ENCODE data around the gene ACTL6B. TPM values are rescaled to one million over a fixed set of nuclear protein-coding genes. Genes with fewer than 3 reads are reported as not detected.

Gene ACTL6B
- total and polyA plus RNA-seq, 9 of the 15 experiments (the other 6 are each of a cell fraction or from before 2014, with no cell fraction given) = not detected

DNA sequence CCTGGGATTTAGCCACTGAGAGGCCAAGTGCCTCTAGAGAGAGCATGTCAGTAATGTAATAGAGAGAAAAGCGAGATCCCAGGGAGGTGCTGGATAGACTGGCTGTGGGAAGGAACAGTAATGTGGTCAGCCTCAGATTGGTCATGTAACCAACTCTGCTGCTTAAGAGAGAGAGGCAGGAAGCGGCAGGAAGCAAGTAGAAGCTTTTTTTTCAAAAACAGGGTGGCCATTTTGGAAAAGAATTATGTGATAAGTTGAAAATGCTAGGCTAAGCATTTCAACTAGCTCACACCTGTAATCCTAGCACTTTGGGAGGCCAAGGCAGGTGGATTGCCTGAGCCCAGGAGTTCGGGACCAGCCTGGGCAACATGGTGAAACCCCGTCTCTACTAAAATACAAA is 57.8 kb downstream of the ACTL6B start (continued):
- peak; percentile 38; the same call in 1 of the 2 replicates for TF ChIP-seq ZNF384 (IDR thresholded peaks at IDR 0.05; ENCODE audit: low read depth, low read length)
- TF ChIP-seq ZC3H8 (IDR thresholded peaks at IDR 0.05) = no peak
- TF ChIP-seq, protein P1, sequence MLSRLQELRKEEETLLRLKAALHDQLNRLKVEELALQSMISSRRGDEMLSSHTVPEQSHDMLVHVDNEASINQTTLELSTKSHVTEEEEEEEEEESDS (CRISPR knock-in tag; IDR thresholded peaks at IDR 0.05) = no peak
- TF ChIP-seq KHSRP (IDR thresholded peaks at IDR 0.05) = no peak
- no peak for TF ChIP-seq U2AF2 (optimal IDR thresholded peaks at IDR 0.05; ENCODE audit: low read depth, low read length)

DNA sequence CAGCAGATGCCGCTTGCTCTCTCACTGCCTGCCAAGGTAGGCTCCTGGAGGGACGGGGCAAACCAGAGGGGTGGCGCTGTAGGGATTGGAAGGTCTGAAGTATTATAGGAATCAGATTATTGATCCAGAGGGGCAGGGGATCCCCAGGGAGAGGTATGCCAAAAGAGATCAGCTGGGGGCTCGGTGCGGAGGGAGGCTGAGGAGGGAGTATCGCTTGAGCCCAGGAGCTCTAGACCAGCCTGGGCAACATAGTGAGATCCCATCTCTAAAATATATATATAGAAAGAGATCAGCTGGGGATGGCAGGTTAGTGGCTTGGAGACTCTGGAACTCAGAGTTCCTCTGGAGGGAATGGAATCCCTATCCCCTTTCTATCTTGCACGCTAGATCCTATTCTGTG is 61.1 kb downstream of the ACTL6B start:
- POLR2A ChIA-PET = interaction anchor here (0.6 to 1.2 kb wide), 3 partner anchors 9 to 165 kb away, joined by 3 to 5 read pairs (median 3); partner anchors contain the start of gene FBXO24
- BruUV-seq (replicated peaks) = no TSS peak
- Histone ChIP-seq H2AFZ (ENCODE audit: low read depth, low read length) (no peak overlapping the region), H3K79me2 (ENCODE audit: control insufficient read depth, insufficient read depth, low read length) (no peaks in the 10 kb centered on the region), H3K9me3 (replicated peaks; ENCODE audit: control insufficient read depth, insufficient read depth, low read depth, low read length) (no peaks in the 10 kb centered on the region), H4K20me1 (replicated peaks; ENCODE audit: control insufficient read depth, insufficient read depth, low read length) (no peaks in the 10 kb centered on the region), H3K9ac (ENCODE audit: insufficient read depth in 1 of 2, low read depth in 2 of 2, low read length in 2 of 2) (no peak overlapping the region; a peak in 1 of 4 replicates), H3K36me3 (ENCODE audit: control insufficient read depth, insufficient read depth, low read length) (no peaks in the 10 kb centered on the region), H3K27ac (ENCODE audit: extremely low read depth, low read depth, low read length) (no peak overlapping the region), H3K4me1 (replicated peaks in 1 of 2; ENCODE audit: control insufficient read depth in 2 of 2, insufficient read depth in 2 of 2, low read length in 2 of 2) (peaks cover 0 to 7% of the 10 kb centered on the region in 2 experiments; a peak in 3 of 5 replicates), H3K4me3 (no peak overlapping the region), H3K27me3 (ENCODE audit: control insufficient read depth in 2 of 2, insufficient read depth in 2 of 2, low read length in 2 of 2) (no peaks in the 10 kb centered on the region), H3K9me1 (ENCODE audit: control insufficient read depth, insufficient read depth, low read length) (no peaks in the 10 kb centered on the region), H3K4me2 (ENCODE audit: insufficient read depth, low read length) (no peak overlapping the region)
- ATAC-seq (no peak), DNase-seq (ENCODE audit: extremely low read depth in 1 of 4, low spot score in 3 of 4) (no peak), FAIRE-seq (no peak)
- WGBS (ENCODE audit: insufficient coverage, low coverage, missing lambda C conversion rate) = 69% methylated on average over 7 of the region's 7 CpGs
- peak; percentile 10 for TF ChIP-seq RBM25 (IDR thresholded peaks at IDR 0.05; ENCODE audit: low read depth, low read length, severe bottlenecking)
- no peak for TF ChIP-seq TEAD4 (IDR thresholded peaks at IDR 0.05; ENCODE audit: low read length)
- no peak for TF ChIP-seq TEAD4 (CRISPR knock-in tag; IDR thresholded peaks at IDR 0.05; ENCODE audit: borderline replicate concordance)
- peak; percentile 50; the same call in 1 of the 2 replicates for TF ChIP-seq ZNF121 (CRISPR knock-in tag; conservative IDR thresholded peaks at IDR 0.05)
- intact Hi-C loops (cut with micrococcal nuclease) = no loop called here
- CTCF ChIA-PET (ENCODE audit: low intra/inter-chr PET ratio) = no interaction called here
- in situ Hi-C loops (cut with MboI) = no loop called here

Other genes with a start within 250 kb of the ACTL6B start
Only the 7 nearest of the 24 such genes appear.
- 13.5 and 14.1 TPM in 2 replicates for gene PCOLCE, start 54.1 kb downstream of the ACTL6B start, total RNA-seq (2014; rRNA removed)
- gene PCOLCE, start 54.1 kb downstream of the ACTL6B start, total RNA-seq (2014; rRNA removed; fragmentation: Illumina TruSeq; extraction: Trizol) = 3.8 and 4.5 TPM in 2 replicates
- 8.9 and 10.0 TPM in 2 replicates for gene PCOLCE, start 54.1 kb downstream of the ACTL6B start, total RNA-seq (2015; rRNA removed; fragmentation: Illumina TruSeq; extraction: Trizol)
- gene PCOLCE, start 54.1 kb downstream of the ACTL6B start, total RNA-seq (2021) = 32.4 and 33.9 TPM in 2 replicates
- gene PCOLCE, start 54.1 kb downstream of the ACTL6B start, polyA plus RNA-seq (2011; rRNA removed) = 5.0 and 11.8 TPM in 2 replicates
- gene PCOLCE, start 54.1 kb downstream of the ACTL6B start, polyA plus RNA-seq (2014; fragmentation: Illumina TruSeq; extraction: Trizol) = 30.4 and 31.8 TPM in 2 replicates
- gene PCOLCE, start 54.1 kb downstream of the ACTL6B start, polyA plus RNA-seq (2014; fragmentation: Nextera tagmentation; extraction: Ambion mirVana) = 1 to 10 TPM; 5.2 to 5.4 TPM
- gene PCOLCE, start 54.1 kb downstream of the ACTL6B start, polyA plus RNA-seq (2014; rRNA removed) = 28.0 and 28.6 TPM in 2 replicates
- 7.3 and 18.3 TPM in 2 replicates for gene MOSPD3, start 43.9 kb downstream of the ACTL6B start, total RNA-seq (2014; rRNA removed)
- 3.4 and 4.3 TPM in 2 replicates for gene MOSPD3, start 43.9 kb downstream of the ACTL6B start, total RNA-seq (2014; rRNA removed; fragmentation: Illumina TruSeq; extraction: Trizol)
- gene MOSPD3, start 43.9 kb downstream of the ACTL6B start, total RNA-seq (2015; rRNA removed; fragmentation: Illumina TruSeq; extraction: Trizol) = 5.8 and 6.9 TPM in 2 replicates
- 29.0 and 32.1 TPM in 2 replicates for gene MOSPD3, start 43.9 kb downstream of the ACTL6B start, total RNA-seq (2021)
- 9.1 and 18.6 TPM in 2 replicates for gene MOSPD3, start 43.9 kb downstream of the ACTL6B start, polyA plus RNA-seq (2011; rRNA removed)
- gene MOSPD3, start 43.9 kb downstream of the ACTL6B start, polyA plus RNA-seq (2014; fragmentation: Illumina TruSeq; extraction: Trizol) = 15.3 and 27.4 TPM in 2 replicates
- gene MOSPD3, start 43.9 kb downstream of the ACTL6B start, polyA plus RNA-seq (2014; fragmentation: Nextera tagmentation; extraction: Ambion mirVana) = 1 to 10 TPM; 1.4 to 2.6 TPM
- 14.1 and 15.0 TPM in 2 replicates for gene MOSPD3, start 43.9 kb downstream of the ACTL6B start, polyA plus RNA-seq (2014; rRNA removed)
- 71.6 and 92.0 TPM in 2 replicates for gene TFR2, start 14.9 kb downstream of the ACTL6B start, total RNA-seq (2014; rRNA removed)
- 16.3 and 21.7 TPM in 2 replicates for gene TFR2, start 14.9 kb downstream of the ACTL6B start, total RNA-seq (2014; rRNA removed; fragmentation: Illumina TruSeq; extraction: Trizol)
- 40.8 and 44.0 TPM in 2 replicates for gene TFR2, start 14.9 kb downstream of the ACTL6B start, total RNA-seq (2015; rRNA removed; fragmentation: Illumina TruSeq; extraction: Trizol)
- gene TFR2, start 14.9 kb downstream of the ACTL6B start, total RNA-seq (2021) = 121 and 123 TPM in 2 replicates
- gene TFR2, start 14.9 kb downstream of the ACTL6B start, polyA plus RNA-seq (2011; rRNA removed) = 51.1 and 65.2 TPM in 2 replicates
- gene TFR2, start 14.9 kb downstream of the ACTL6B start, polyA plus RNA-seq (2014; fragmentation: Illumina TruSeq; extraction: Trizol) = 55.3 and 63.5 TPM in 2 replicates
- gene TFR2, start 14.9 kb downstream of the ACTL6B start, polyA plus RNA-seq (2014; fragmentation: Nextera tagmentation; extraction: Ambion mirVana) = 1 to 10 TPM; 3.8 to 4.7 TPM
- 82.0 and 88.6 TPM in 2 replicates for gene TFR2, start 14.9 kb downstream of the ACTL6B start, polyA plus RNA-seq (2014; rRNA removed)
- 125 and 171 TPM in 2 replicates for gene GNB2, start 17.3 kb upstream of the ACTL6B start, total RNA-seq (2014; rRNA removed)
- gene GNB2, start 17.3 kb upstream of the ACTL6B start, total RNA-seq (2014; rRNA removed; fragmentation: Illumina TruSeq; extraction: Trizol) = 25.4 and 37.1 TPM in 2 replicates
- gene GNB2, start 17.3 kb upstream of the ACTL6B start, total RNA-seq (2015; rRNA removed; fragmentation: Illumina TruSeq; extraction: Trizol) = 74.1 and 78.5 TPM in 2 replicates
- 320 and 323 TPM in 2 replicates for gene GNB2, start 17.3 kb upstream of the ACTL6B start, total RNA-seq (2021)
- gene GNB2, start 17.3 kb upstream of the ACTL6B start, polyA plus RNA-seq (2011; rRNA removed) = 83.8 and 104 TPM in 2 replicates
- 212 and 251 TPM in 2 replicates for gene GNB2, start 17.3 kb upstream of the ACTL6B start, polyA plus RNA-seq (2014; fragmentation: Illumina TruSeq; extraction: Trizol)
- gene GNB2, start 17.3 kb upstream of the ACTL6B start, polyA plus RNA-seq (2014; fragmentation: Nextera tagmentation; extraction: Ambion mirVana) = 1 to 10 TPM in 1 of 2 experiments, under 1 TPM in 1; 0.65 to 5.2 TPM
- 189 and 193 TPM in 2 replicates for gene GNB2, start 17.3 kb upstream of the ACTL6B start, polyA plus RNA-seq (2014; rRNA removed)
- gene GIGYF1, start 37.8 kb upstream of the ACTL6B start, total RNA-seq (2014; rRNA removed) = 30.6 and 33.6 TPM in 2 replicates
- gene GIGYF1, start 37.8 kb upstream of the ACTL6B start, total RNA-seq (2014; rRNA removed; fragmentation: Illumina TruSeq; extraction: Trizol) = 7.7 and 8.0 TPM in 2 replicates
- gene GIGYF1, start 37.8 kb upstream of the ACTL6B start, total RNA-seq (2015; rRNA removed; fragmentation: Illumina TruSeq; extraction: Trizol) = 20.0 and 21.0 TPM in 2 replicates
- 57.8 and 76.2 TPM in 2 replicates for gene GIGYF1, start 37.8 kb upstream of the ACTL6B start, total RNA-seq (2021)
- gene GIGYF1, start 37.8 kb upstream of the ACTL6B start, polyA plus RNA-seq (2011; rRNA removed) = 9.7 and 12.7 TPM in 2 replicates
- gene GIGYF1, start 37.8 kb upstream of the ACTL6B start, polyA plus RNA-seq (2014; fragmentation: Illumina TruSeq; extraction: Trizol) = 16.8 and 24.3 TPM in 2 replicates
- gene GIGYF1, start 37.8 kb upstream of the ACTL6B start, polyA plus RNA-seq (2014; fragmentation: Nextera tagmentation; extraction: Ambion mirVana) = 1 to 10 TPM in 1 of 2 experiments, under 1 TPM in 1; 0.56 to 1.6 TPM
- gene GIGYF1, start 37.8 kb upstream of the ACTL6B start, polyA plus RNA-seq (2014; rRNA removed) = 39.5 and 59.2 TPM in 2 replicates
- 150 and 214 TPM in 2 replicates for gene POP7, start 49.7 kb upstream of the ACTL6B start, total RNA-seq (2014; rRNA removed)
- 46.7 and 49.9 TPM in 2 replicates for gene POP7, start 49.7 kb upstream of the ACTL6B start, total RNA-seq (2014; rRNA removed; fragmentation: Illumina TruSeq; extraction: Trizol)
- gene POP7, start 49.7 kb upstream of the ACTL6B start, total RNA-seq (2015; rRNA removed; fragmentation: Illumina TruSeq; extraction: Trizol) = 115 TPM in 2 replicates
- gene POP7, start 49.7 kb upstream of the ACTL6B start, total RNA-seq (2021) = 109 TPM in 2 replicates
- 43.3 and 68.9 TPM in 2 replicates for gene POP7, start 49.7 kb upstream of the ACTL6B start, polyA plus RNA-seq (2011; rRNA removed)
- gene POP7, start 49.7 kb upstream of the ACTL6B start, polyA plus RNA-seq (2014; fragmentation: Illumina TruSeq; extraction: Trizol) = 46.0 and 87.4 TPM in 2 replicates
- 10 to 100 TPM; 11.5 to 27.1 TPM for gene POP7, start 49.7 kb upstream of the ACTL6B start, polyA plus RNA-seq (2014; fragmentation: Nextera tagmentation; extraction: Ambion mirVana)
- 163 and 191 TPM in 2 replicates for gene POP7, start 49.7 kb upstream of the ACTL6B start, polyA plus RNA-seq (2014; rRNA removed)
- 0.20 TPM in 1 of 2 replicates, not detected in the other for gene EPO, start 64.0 kb upstream of the ACTL6B start, total RNA-seq (2014; rRNA removed)
- not detected in 2 replicates for gene EPO, start 64.0 kb upstream of the ACTL6B start, total RNA-seq (2014; rRNA removed; fragmentation: Illumina TruSeq; extraction: Trizol)
- not detected in 2 replicates for gene EPO, start 64.0 kb upstream of the ACTL6B start, total RNA-seq (2015; rRNA removed; fragmentation: Illumina TruSeq; extraction: Trizol)
- gene EPO, start 64.0 kb upstream of the ACTL6B start, total RNA-seq (2021) = not detected in 2 replicates
- gene EPO, start 64.0 kb upstream of the ACTL6B start, polyA plus RNA-seq (2011; rRNA removed) = 0.07 and 0.20 TPM in 2 replicates
- gene EPO, start 64.0 kb upstream of the ACTL6B start, polyA plus RNA-seq (2014; fragmentation: Illumina TruSeq; extraction: Trizol) = not detected in 2 replicates
- gene EPO, start 64.0 kb upstream of the ACTL6B start, polyA plus RNA-seq (2014; fragmentation: Nextera tagmentation; extraction: Ambion mirVana) = under 1 TPM in 1 of 2 experiments, not detected in 1; 0.06 TPM
- 0.41 TPM in 1 of 2 replicates, not detected in the other for gene EPO, start 64.0 kb upstream of the ACTL6B start, polyA plus RNA-seq (2014; rRNA removed)

Data from K562 (cell line).